Stimulated activated CD4-positive, alpha-beta T cell treated with anti-CD3 and anti-CD28 coated beads, TNF-alpha, amount 100 ng/mL, for 4 hours (primary cell): ENCODE data around the gene IL36B.

ENCODE experiments used
- DNase-seq, 3 experiments: peaks; one replicate each; pipeline ENCODE4 v3.0.0-alpha.2; 2020; ENCODE audit warnings: low read depth in 3 of 3

Gene IL36B

GRCh38 chr2:113053666-113054065 lies 999 bp upstream of the IL36B start:
- no peak for DNase-seq

- DNase-seq, result no peak
These were observed 1.5 kb downstream of the IL36B start for GRCh38 chr2:113050921-113051895.

GRCh38 chr2:113046465-113046864 lies 6.2 kb downstream of the IL36B start:
- DNase-seq, result no peak

- DNase-seq, result no peak
These were observed 10.8 kb downstream of the IL36B start for GRCh38 chr2:113041871-113042270.

- DNase-seq, result no peak
These were observed 12.9 kb downstream of the IL36B start for GRCh38 chr2:113039719-113040118.

GRCh38 chr2:113039158-113039557 lies 13.5 kb downstream of the IL36B start:
- DNase-seq, result no peak

- DNase-seq, result no peak
These were observed 14.4 kb downstream of the IL36B start for GRCh38 chr2:113038291-113038690.

- no peak for DNase-seq
These were observed 15.9 kb downstream of the IL36B start for GRCh38 chr2:113036763-113037162.

GRCh38 chr2:113034016-113034415 lies 18.7 kb downstream of the IL36B start:
- no peak for DNase-seq

GRCh38 chr2:113032737-113033136 lies 19.9 kb downstream of the IL36B start:
- DNase-seq, result no peak

GRCh38 chr2:113028112-113028511 lies 24.6 kb downstream of the IL36B start:
- no peak for DNase-seq

- DNase-seq, result no peak
These were observed 25.0 kb downstream of the IL36B start for GRCh38 chr2:113027691-113028090.

GRCh38 chr2:113025737-113026136 lies 26.9 kb downstream of the IL36B start:
- no peak for DNase-seq

- DNase-seq, result no peak
These were observed 27.9 kb downstream of the IL36B start for GRCh38 chr2:113024764-113025163.

GRCh38 chr2:113021312-113021711 lies 31.4 kb downstream of the IL36B start:
- DNase-seq, result no peak

- no peak for DNase-seq
These were observed 34.2 kb downstream of the IL36B start for GRCh38 chr2:113018509-113018908.

GRCh38 chr2:113015655-113016054 lies 37.0 kb downstream of the IL36B start:
- DNase-seq, result no peak

GRCh38 chr2:113015042-113015441 lies 37.6 kb downstream of the IL36B start:
- no peak for DNase-seq

GRCh38 chr2:113014067-113014466 lies 38.6 kb downstream of the IL36B start:
- no peak for DNase-seq

- DNase-seq, result no peak
These were observed 39.4 kb downstream of the IL36B start for GRCh38 chr2:113013336-113013661.

GRCh38 chr2:113012436-113013335 lies 40.0 kb downstream of the IL36B start:
- no peak for DNase-seq

- DNase-seq, result no peak
These were observed 41.6 kb downstream of the IL36B start for GRCh38 chr2:113011108-113011507.

GRCh38 chr2:113010088-113010487 lies 42.6 kb downstream of the IL36B start:
- no peak for DNase-seq
